ENCODE results near the gene OPA1.

OPA1 gene

GRCh38 chr3:193710286-193711165 lies 117.5 kb downstream of the OPA1 start:
- DNase-seq, result no peak
- H3K9me3 ChIP-seq, result no peaks in the 10 kb centered on the region
- no peak overlapping the region for H3K4me3 ChIP-seq (ENCODE audit: low read depth, low read length)
- no peaks in the 10 kb centered on the region for H3K36me3 ChIP-seq
- H3K27me3 ChIP-seq, result no peaks in the 10 kb centered on the region
- H3K4me1 ChIP-seq, result no peaks in the 10 kb centered on the region
- no peak for TF ChIP-seq CTCF (IDR thresholded peaks at IDR 0.05; ENCODE audit: low read depth, low read length)

GRCh38 chr3:193711166-193711485 lies 118.1 kb downstream of the OPA1 start:
- no peaks in the 10 kb centered on the region for H3K27me3 ChIP-seq
- H3K4me1 ChIP-seq, result no peaks in the 10 kb centered on the region
- H3K4me3 ChIP-seq (ENCODE audit: low read depth, low read length), result no peak overlapping the region
- H3K9me3 ChIP-seq, result no peaks in the 10 kb centered on the region
- H3K36me3 ChIP-seq, result no peaks in the 10 kb centered on the region
- TF ChIP-seq CTCF (IDR thresholded peaks at IDR 0.05; ENCODE audit: low read depth, low read length), result no peak
- no peak for DNase-seq

GRCh38 chr3:193711523-193711963 lies 118.5 kb downstream of the OPA1 start:
- Histone ChIP-seq H3K4me1 (no peaks in the 10 kb centered on the region), H3K4me3 (ENCODE audit: low read depth, low read length) (no peak overlapping the region), H3K9me3 (no peaks in the 10 kb centered on the region), H3K36me3 (no peaks in the 10 kb centered on the region), H3K27me3 (no peaks in the 10 kb centered on the region)
- no peak for TF ChIP-seq CTCF (IDR thresholded peaks at IDR 0.05; ENCODE audit: low read depth, low read length)
- DNase-seq, result no peak

- Histone ChIP-seq H3K4me3 (ENCODE audit: low read depth, low read length) (no peak overlapping the region), H3K4me1 (no peaks in the 10 kb centered on the region), H3K9me3 (no peaks in the 10 kb centered on the region), H3K36me3 (no peaks in the 10 kb centered on the region), H3K27me3 (no peaks in the 10 kb centered on the region)
- no peak for DNase-seq
- TF ChIP-seq CTCF (IDR thresholded peaks at IDR 0.05; ENCODE audit: low read depth, low read length), result no peak
Observed at GRCh38 chr3:193711964-193712598, 119.1 kb downstream of the OPA1 start.

- no peak for TF ChIP-seq CTCF (IDR thresholded peaks at IDR 0.05; ENCODE audit: low read depth, low read length)
- H3K4me3 ChIP-seq (ENCODE audit: low read depth, low read length), result no peak overlapping the region
- H3K27me3 ChIP-seq, result no peaks in the 10 kb centered on the region
- H3K9me3 ChIP-seq, result no peaks in the 10 kb centered on the region
- no peaks in the 10 kb centered on the region for H3K4me1 ChIP-seq
- DNase-seq, result no peak
- H3K36me3 ChIP-seq, result no peaks in the 10 kb centered on the region
Observed at GRCh38 chr3:193712938-193713337, 119.9 kb downstream of the OPA1 start.

Data from BE2C (cell line).